Hematopoietic multipotent progenitor cell treated with erythropoietin and hydrocortisone succinate and interleukin-3 and kit ligand, for 15 days (in vitro differentiated cells): ENCODE results near the gene GRXCR2.
A peak's percentile ranks its signal among the peaks of the same experiment; 100 is the strongest.
"Not testable (repeated sequence)": the region's sequence is repeated elsewhere in the genome, so short reads cannot be mapped to it uniquely, and the experiment has no call there.

Source experiments
- DNase-seq: peaks from one replicate; pipeline ENCODE4 v3.0.0-alpha.2; 2015; ENCODE audit warnings: low spot score

The GRXCR2 gene

DNA sequence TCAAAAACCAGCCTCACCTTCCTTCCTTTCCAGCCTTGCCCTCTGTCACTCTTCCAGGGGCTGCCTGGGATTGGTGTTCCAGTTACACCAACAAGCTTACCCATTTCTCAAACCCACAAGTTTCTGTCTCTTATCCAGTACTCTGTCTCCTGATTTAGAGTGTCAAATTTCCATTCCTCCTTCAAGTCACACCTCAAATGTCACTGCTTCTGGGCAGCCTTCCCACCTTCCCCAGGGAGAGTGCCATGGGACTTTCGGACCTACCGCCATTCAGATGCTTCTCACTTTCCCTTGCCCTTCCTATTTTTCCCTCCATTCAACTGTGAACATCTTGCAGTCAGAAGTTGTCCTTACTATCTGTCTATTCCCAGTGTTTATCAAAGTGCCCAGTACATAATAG lies 2.0 kb upstream of the GRXCR2 start:
- no peak for DNase-seq

DNA sequence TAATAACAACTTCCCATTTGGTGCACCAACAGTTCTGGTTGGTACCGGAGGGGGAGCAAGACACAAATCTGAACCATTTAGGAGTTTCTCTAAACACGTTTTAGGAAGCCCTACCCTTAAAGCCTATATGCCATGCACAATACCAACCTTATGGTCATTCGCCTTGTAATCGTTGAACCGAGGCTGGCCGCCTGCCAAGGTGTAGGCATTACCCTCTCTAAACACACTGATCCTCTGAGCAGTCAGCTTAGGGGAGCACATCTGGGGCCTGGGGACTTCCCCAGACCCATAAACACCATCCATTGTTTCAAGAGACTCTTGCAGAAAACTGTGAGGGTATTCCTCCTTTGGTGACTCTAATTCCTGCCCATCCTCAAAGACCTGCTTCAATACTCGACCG lies 328 bp downstream of the GRXCR2 start:
- no peak for DNase-seq

DNA sequence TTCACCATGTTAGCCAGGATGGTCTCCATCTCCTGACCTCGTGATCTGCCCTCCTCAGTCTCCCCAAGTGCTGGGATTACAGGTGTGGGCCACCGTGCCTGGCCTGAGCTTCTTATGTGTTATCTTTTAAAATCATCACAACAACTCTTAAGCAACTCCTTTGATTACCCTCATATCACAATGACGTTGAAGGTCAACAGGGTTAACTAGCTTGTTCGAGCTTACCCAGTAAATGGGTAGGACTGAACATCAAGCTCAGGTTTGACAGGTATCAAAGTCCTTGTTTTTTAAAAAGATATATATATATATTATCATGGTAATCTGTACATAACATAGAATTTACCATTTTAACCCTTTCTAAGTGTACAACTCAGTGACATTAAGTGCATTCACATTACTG lies 3.1 kb downstream of the GRXCR2 start:
- DNase-seq, result no peak

GRCh38 chr5:145867806-145868205 lies 5.0 kb downstream of the GRXCR2 start:
- DNase-seq, result no peak

DNA sequence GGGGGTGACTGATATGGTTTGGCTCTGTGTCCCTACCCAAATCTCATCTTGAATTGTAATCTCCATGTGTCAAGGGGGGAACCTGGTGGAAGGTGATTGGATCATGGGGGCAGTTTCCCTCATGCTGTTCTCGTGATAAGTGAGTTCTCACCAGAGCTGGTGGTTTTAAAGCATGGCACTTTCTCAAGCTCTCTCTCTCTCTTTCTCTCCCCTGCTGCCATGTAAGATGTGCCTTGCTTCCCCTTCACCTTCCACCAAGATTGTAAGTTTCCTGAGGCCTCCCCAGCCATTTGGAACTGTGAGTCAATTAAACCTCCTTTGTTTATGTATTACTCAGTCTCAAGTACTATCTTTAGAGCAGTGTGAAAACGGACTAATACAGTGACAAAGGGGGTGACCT lies 8.4 kb downstream of the GRXCR2 start:
- DNase-seq, result not testable (repeated sequence)

GRCh38 chr5:145863003-145863402 lies 9.8 kb downstream of the GRXCR2 start:
- DNase-seq, result no peak

DNA sequence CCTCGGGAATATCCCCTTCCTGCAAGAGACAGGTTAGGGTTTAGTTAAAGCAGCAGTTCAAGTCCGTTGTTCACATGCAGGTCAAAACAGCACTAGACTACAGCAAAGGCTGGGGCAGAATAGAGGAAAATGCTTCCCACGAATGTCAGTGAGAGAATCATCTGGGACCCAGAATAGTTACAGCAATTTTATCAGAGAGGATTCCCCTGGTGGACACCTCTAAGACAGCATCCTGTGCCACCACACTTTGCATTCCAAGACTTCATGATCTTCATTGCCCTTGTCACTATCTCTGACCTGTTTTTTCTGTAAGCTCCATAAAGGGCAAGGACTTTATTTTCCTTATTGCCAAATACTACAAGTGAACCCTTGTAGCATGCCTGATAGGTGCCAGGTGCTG lies 12.9 kb downstream of the GRXCR2 start:
- no peak for DNase-seq

- DNase-seq, result no peak
Measured at GRCh38 chr5:145859453-145859852, 13.4 kb downstream of the GRXCR2 start.

- DNase-seq, result peak; percentile 15
Measured at GRCh38 chr5:145858959-145859358, 13.9 kb downstream of the GRXCR2 start.

- peak; percentile 60 for DNase-seq
Measured at GRCh38 chr5:145856285-145856818, 16.5 kb downstream of the GRXCR2 start.

- DNase-seq, result peak; percentile 43
Measured at GRCh38 chr5:145855763-145856267, 17.0 kb downstream of the GRXCR2 start.

DNA sequence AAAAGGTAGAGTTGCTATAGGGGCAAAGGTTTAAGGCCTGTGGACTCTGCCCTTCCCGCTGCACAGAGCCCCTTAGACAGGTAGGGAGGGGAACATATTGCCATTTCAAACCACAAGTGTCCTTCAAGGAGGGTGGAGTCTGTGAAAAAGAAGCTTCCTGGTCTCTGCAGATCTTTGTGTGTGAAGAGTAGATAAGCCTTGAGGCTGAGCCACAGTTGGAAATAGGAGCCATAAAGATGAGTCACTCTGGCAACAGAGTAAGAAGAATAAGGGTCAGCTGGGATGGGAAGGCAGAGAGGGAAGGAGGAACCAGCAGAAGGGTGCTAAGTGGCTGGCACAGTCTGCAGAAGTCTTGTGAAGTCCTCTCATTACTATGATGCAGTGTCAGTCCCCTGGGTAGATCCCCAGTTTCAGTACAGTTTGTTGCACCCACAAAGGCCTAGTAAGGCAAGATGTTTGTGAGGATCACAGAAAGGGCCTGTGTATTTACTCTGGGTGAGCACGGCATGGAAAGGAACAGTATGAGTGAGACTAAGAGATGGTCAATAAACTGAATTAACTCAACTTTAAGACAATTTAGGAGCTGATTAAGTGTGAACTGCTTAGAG lies 18.1 kb downstream of the GRXCR2 start:
- DNase-seq, result peak; percentile 92

DNA sequence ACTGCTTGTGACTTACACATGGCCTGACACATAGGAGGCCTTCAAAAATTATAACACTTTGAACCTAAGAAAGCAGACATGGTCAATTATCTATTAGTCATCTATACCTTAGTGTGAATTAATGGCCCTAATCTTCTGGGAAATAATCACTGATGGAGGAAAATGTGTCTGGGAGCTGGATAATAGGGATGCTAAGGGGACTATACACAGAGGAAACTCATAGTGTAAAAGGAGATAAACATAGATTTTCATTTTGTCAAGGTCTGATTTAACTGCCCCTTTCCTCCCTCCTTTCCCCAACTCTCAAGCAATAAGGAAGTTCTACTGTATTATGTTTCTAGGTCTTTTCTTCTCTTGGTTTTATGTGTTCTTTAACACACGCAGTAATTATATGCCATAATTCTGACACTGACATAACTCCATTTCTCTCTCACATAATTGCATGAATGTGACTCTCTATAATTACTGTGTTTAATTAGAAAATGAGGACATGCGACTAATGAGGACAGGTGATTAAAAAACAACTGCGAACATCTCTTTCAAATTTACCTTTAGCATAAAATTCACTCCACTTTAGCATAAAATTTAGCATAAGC lies 18.9 kb downstream of the GRXCR2 start:
- DNase-seq, result peak; percentile 15

DNA sequence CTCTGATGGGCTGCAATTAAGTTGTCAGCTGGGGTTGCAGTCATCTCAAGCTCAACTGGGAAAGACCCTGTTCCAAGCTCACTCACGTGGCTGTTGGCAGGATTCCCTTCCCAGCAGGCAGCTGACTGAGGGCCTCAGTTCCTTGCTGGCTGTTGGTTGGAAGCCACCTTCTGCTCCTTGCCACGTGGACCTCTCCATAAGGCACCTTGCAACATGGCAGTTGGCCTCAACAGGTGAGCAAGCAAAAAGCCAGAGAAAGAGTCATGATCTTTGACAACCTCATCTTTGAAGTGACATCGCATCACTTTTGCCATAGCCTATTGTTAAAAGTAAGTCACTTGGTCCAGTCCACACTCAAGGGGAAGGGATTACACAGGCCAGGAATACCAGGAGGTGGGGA lies 19.8 kb downstream of the GRXCR2 start:
- DNase-seq, result no peak

DNA sequence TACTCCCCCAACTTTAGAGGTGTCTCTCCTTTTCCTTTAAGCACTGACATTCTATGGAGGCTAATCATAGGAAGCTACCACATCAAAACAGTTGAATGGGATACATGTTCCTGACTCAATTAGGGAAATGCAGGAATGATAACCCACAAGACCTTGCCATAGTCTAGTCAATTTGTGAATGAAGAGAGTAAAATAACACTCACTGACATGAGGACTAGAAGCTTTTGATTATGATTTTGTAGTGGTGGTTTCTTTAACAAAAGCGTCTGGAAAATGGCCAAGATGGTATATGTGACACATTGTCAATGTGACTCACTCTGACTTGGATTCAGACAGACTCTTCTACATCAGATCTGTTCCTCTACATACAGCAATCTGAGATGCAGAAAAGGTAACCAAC lies 24.0 kb downstream of the GRXCR2 start:
- DNase-seq, result no peak

- DNase-seq, result no peak
Measured at GRCh38 chr5:145847499-145848497, 25.0 kb downstream of the GRXCR2 start.

- DNase-seq, result no peak
Measured at GRCh38 chr5:145846081-145846480, 26.7 kb downstream of the GRXCR2 start.

- no peak for DNase-seq
Measured at GRCh38 chr5:145841299-145841698, 31.5 kb downstream of the GRXCR2 start.

- DNase-seq, result no peak
Measured at GRCh38 chr5:145840458-145841132, 32.2 kb downstream of the GRXCR2 start.

- no peak for DNase-seq
Measured at GRCh38 chr5:145838276-145838675, 34.5 kb downstream of the GRXCR2 start.

GRCh38 chr5:145836241-145836640 lies 36.6 kb downstream of the GRXCR2 start:
- DNase-seq, result not testable (repeated sequence)

- no peak for DNase-seq
Measured at GRCh38 chr5:145835848-145836239, 37.0 kb downstream of the GRXCR2 start.
